H1 (cell line): ENCODE data around the gene EPB41L1. TPM values are rescaled to one million over a fixed set of nuclear protein-coding genes. Genes with fewer than 3 reads are reported as not detected.

Experiments used
- HDAC6 ChIP-seq: IDR thresholded peaks from one replicate; pipeline ENCODE4 v1.7.1; 2012; ENCODE audit warnings: low read depth, mild to moderate bottlenecking, inconsistent platforms, low read length, moderate library complexity
- JUN ChIP-seq: IDR thresholded peaks from 2 replicates; pipeline ENCODE4 v1.6.1; 2011; ENCODE audit warnings: low read depth, mild to moderate bottlenecking, improper control_type of control experiment, low read length
- SAP30 ChIP-seq: fragments of 300-600 bp; sonication (generic); IDR thresholded peaks from 2 replicates; pipeline ENCODE4 v1.7.1; 2012; ENCODE audit warnings: low read length, moderate library complexity, mild to moderate bottlenecking, inconsistent platforms; ENCODE audit not compliant: insufficient read depth, insufficient replicate concordance
- polyA plus RNA-seq, 7 experiments: library from polyadenylated mRNA; depleted of rRNA in 3 of 7; stranded (reverse) in 5 of 7; unstranded in 2 of 7; fragments of >200 nt in 5 of 7; fragments of 200-250 nt in 2 of 7; gene quantifications; 1 replicate in 5 of 7; 2 replicates in 1 of 7; 4 replicates in 1 of 7; pipeline versions ENCODE4 v1.2.1 to v1.2.3, GENCODE V29; 2011 to 2013; ENCODE audit warnings: missing spikeins in 2 of 7, mixed read lengths in 2 of 7
- total RNA-seq: library from RNA; stranded (reverse); fragmentation: NEBNext Ultra II Directional; extraction: Animal tissue kit (Norgen Biotek cat#: 25700); gene quantifications from 2 replicates; pipeline ENCODE4 v1.2.1, GENCODE V29; 2021

Gene EPB41L1
- total and polyA plus RNA-seq, 2 of the 8 experiments (the other 6 are each of a cell fraction or from before 2014, with no cell fraction given): 14.8 to 36.0 TPM

DNA sequence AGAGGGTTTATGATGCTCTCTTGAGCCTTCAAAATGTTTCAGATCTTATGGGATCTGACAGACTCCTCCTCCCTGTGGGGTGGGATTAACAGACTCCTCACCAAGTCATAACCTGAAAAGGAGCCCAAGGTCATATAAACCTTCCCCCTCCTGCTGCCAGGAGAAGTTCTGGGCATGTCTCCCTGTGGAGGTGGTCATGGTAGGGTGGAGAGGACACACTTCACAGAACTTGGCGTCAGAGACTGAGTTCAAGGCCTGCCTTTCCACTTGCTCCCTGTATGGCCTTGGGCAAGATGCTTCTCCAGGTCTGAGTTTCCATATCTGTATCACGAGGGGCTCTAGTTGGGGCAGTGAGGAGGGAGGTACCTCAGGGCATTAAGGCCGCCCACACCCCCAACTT is 49.3 kb downstream of the EPB41L1 start (continued):
- TF ChIP-seq SAP30 (no peak), HDAC6 (no peak), JUN (no peak)
